NB4 (cell line): ENCODE results near the gene RHBDD3.

Experiments used
- MYC ChIP-seq: IDR thresholded peaks from 2 replicates; pipeline ENCODE4 v1.6.1; 2011; ENCODE audit warnings: low read depth, low read length
- POLR2A ChIP-seq: IDR thresholded peaks from 2 replicates; pipeline ENCODE4 v1.6.1; 2011; ENCODE audit warnings: mild to moderate bottlenecking; ENCODE audit not compliant: insufficient read length; ENCODE audit errors: extremely low read depth
- TF ChIP-seq, protein P1 (sequence below): IDR thresholded peaks from one replicate; pipeline ENCODE4 v1.5.1; 2012; ENCODE audit warnings: low read depth, low read length

- TF ChIP-seq, protein P1, sequence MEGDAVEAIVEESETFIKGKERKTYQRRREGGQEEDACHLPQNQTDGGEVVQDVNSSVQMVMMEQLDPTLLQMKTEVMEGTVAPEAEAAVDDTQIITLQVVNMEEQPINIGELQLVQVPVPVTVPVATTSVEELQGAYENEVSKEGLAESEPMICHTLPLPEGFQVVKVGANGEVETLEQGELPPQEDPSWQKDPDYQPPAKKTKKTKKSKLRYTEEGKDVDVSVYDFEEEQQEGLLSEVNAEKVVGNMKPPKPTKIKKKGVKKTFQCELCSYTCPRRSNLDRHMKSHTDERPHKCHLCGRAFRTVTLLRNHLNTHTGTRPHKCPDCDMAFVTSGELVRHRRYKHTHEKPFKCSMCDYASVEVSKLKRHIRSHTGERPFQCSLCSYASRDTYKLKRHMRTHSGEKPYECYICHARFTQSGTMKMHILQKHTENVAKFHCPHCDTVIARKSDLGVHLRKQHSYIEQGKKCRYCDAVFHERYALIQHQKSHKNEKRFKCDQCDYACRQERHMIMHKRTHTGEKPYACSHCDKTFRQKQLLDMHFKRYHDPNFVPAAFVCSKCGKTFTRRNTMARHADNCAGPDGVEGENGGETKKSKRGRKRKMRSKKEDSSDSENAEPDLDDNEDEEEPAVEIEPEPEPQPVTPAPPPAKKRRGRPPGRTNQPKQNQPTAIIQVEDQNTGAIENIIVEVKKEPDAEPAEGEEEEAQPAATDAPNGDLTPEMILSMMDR: no peak
- TF ChIP-seq POLR2A (no peak), MYC (no peak)
These were observed 46.0 kb upstream of the RHBDD3 start for GRCh38 chr22:29313576-29314466.
